Gastrocnemius medialis (tissue), 4 donors: ENCODE data around the gene FAM210B. TPM values are rescaled to one million over a fixed set of nuclear protein-coding genes. Genes with fewer than 3 reads are reported as not detected.

ENCODE experiments used
- ATAC-seq, 2 donors: fragments of 150-250 bp; one replicate each; pipeline ENCODE4 v1.9.1; 2016
- DNase-seq, 2 donors: peaks; one replicate each; pipeline ENCODE4 v3.0.0-alpha.2; 2019
- H3K27ac ChIP-seq, 4 donors: fragments of 200-600 bp; sonication (generic); 1 replicate in 1 of 4; 2 replicates in 3 of 4; pipeline ENCODE4 v1.5.1; 2016 to 2018; ENCODE audit warnings: mild to moderate bottlenecking in 2 of 4, moderate library complexity in 1 of 4
- H3K27me3 ChIP-seq, 3 donors: fragments of 200-600 bp; sonication (generic) in 2 of 3; 1 replicate in 1 of 3; 2 replicates in 2 of 3; pipeline versions ENCODE4 v1.5.1 to v1.6.0; 2016 to 2019; ENCODE audit warnings: mild to moderate bottlenecking in 1 of 3, moderate library complexity in 1 of 3
- H3K36me3 ChIP-seq, 2 donors: fragments of 200-600 bp; sonication (generic) in 1 of 2; one replicate each; pipeline ENCODE4 v1.5.1; 2017 to 2018
- H3K4me1 ChIP-seq, 2 donors: fragments of 200-600 bp; sonication (generic) in 1 of 2; one replicate each; pipeline ENCODE4 v1.5.1; 2016 to 2017; ENCODE audit warnings: mild to moderate bottlenecking in 2 of 2
- H3K4me3 ChIP-seq, 4 donors: fragments of 200-600 bp; sonication (generic) in 3 of 4; 1 replicate in 1 of 4; 2 replicates in 3 of 4; pipeline ENCODE4 v1.5.1; 2016 to 2019; ENCODE audit warnings: mild to moderate bottlenecking in 2 of 4
- H3K9me3 ChIP-seq, 3 donors: fragments of 200-600 bp; sonication (generic) in 2 of 3; 1 replicate in 1 of 3; 2 replicates in 2 of 3; pipeline ENCODE4 v1.5.1; 2016 to 2019
- CTCF ChIP-seq, 5 experiments: fragments of 450-650 bp in 3 of 5; fragments of 200-600 bp in 2 of 5; sonication (generic) in 2 of 5; IDR thresholded peaks in 4 of 5; conservative IDR thresholded peaks in 1 of 5; 1 replicate in 4 of 5; 2 replicates in 1 of 5; pipeline ENCODE4 v1.5.1; 2016 to 2019; ENCODE audit warnings: antibody characterized with exemption in 5 of 5, mild to moderate bottlenecking in 3 of 5, moderate library complexity in 3 of 5
- POLR2A ChIP-seq, 2 donors: fragments of 450-650 bp; IDR thresholded peaks; one replicate each; pipeline ENCODE4 v1.6.1; 2017; ENCODE audit warnings: antibody characterized with exemption in 2 of 2, mild to moderate bottlenecking in 2 of 2, moderate library complexity in 2 of 2
- in situ Hi-C, 4 donors: fragments of 200-750 bp; cut with MboI; loops; one replicate each; pipeline versions ENCODE4 v1.15.0 to v1.8.0; 2017; ENCODE audit warnings: low sequenced_read_pairs in 4 of 4
- intact Hi-C: fragments of 100-400 bp; cut with DNase I; formaldehyde crosslinking; loops from one replicate; pipeline ENCODE4 v1.15.1; 2023; ENCODE audit warnings: low total_unique reads
- total RNA-seq, 4 donors: library from RNA; depleted of rRNA; stranded (reverse); fragments of >200 nt; gene quantifications; one replicate each; pipeline versions ENCODE4 v1.1.0 to v1.2.3, GENCODE V29; 2016

FAM210B gene
- total RNA-seq, 4 donors from 2014 or later: 34.5 to 57.2 (median 41.4) TPM

DNA sequence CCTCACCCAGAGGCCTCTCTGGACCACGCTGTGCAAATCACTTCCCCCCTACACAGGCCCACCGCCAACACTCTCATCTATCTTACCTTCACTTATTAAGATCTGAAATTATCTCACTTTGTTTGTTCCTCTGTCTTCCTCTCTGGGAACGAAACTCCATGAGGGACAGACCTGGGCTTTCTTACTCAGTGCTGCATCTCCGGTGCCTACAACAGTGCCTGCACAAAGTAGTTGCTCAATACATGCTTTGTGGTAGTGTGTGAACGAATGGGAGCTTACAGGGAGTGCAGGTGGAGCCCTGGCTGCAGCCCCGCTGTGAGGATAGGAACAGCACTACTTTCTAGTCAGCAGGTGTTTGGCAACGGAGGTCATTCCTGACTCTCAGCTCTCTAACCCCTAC lies 58.6 kb downstream of the FAM210B start:
- intact Hi-C loops: no loop called here
- Histone ChIP-seq H3K9me3 (no peaks in the 10 kb centered on the region), H3K4me3 (no peak overlapping the region), H3K27me3 (no peaks in the 10 kb centered on the region), H3K36me3 (no peaks in the 10 kb centered on the region), H3K27ac (no peak overlapping the region), H3K4me1 (no peaks in the 10 kb centered on the region)
- ATAC-seq (no peak), DNase-seq (no peak)
- TF ChIP-seq POLR2A (IDR thresholded peaks at IDR 0.05) (no peak), CTCF (IDR thresholded peaks at IDR 0.05 in 4 of 5, conservative IDR thresholded peaks at IDR 0.05 in 1 of 5) (no peak)
- in situ Hi-C loops: no loop called here

- Histone ChIP-seq H3K9me3 (no peaks in the 10 kb centered on the region), H3K27me3 (no peaks in the 10 kb centered on the region), H3K36me3 (no peaks in the 10 kb centered on the region), H3K4me3 (no peak overlapping the region), H3K27ac (peak overlapping the region in 1 of 4 donors; percentile 59), H3K4me1 (no peaks in the 10 kb centered on the region)
- no peak for TF ChIP-seq CTCF (IDR thresholded peaks at IDR 0.05 in 4 of 5, conservative IDR thresholded peaks at IDR 0.05 in 1 of 5)
- TF ChIP-seq POLR2A (IDR thresholded peaks at IDR 0.05): no peak
- no peak for ATAC-seq
- no peak for DNase-seq
- intact Hi-C loops: no loop called here
- in situ Hi-C loops: no loop called here
These were observed 59.1 kb downstream of the FAM210B start for GRCh38 chr20:56417911-56418310.

Other genes starting within 250 kb of the FAM210B start
- gene MC3R, start 110.2 kb upstream of the FAM210B start, total RNA-seq: not detected
- 10 to 100 TPM in 1 of 4 donors, 1 to 10 TPM in 3; 1.6 to 11.3 (median 4.6) TPM for gene AURKA, start 33.2 kb downstream of the FAM210B start, total RNA-seq
- 10 to 100 TPM; 14.2 to 23.2 (median 18.9) TPM for gene CSTF1, start 33.7 kb downstream of the FAM210B start, total RNA-seq
- gene CASS4, start 53.3 kb downstream of the FAM210B start, total RNA-seq: under 1 TPM in 3 of 4 donors, not detected in 1; 0.36 to 0.86 (median 0.72) TPM
- 10 to 100 TPM; 69.1 to 88.8 (median 77.5) TPM for gene RTF2, start 109.7 kb downstream of the FAM210B start, total RNA-seq
- gene FAM209A, start 165.8 kb downstream of the FAM210B start, total RNA-seq: not detected
- not detected for gene FAM209B, start 174.3 kb downstream of the FAM210B start, total RNA-seq